Omental fat pad (tissue), 4 donors: Measurements from ENCODE around the gene DAZAP1. TPM values are rescaled to one million over a fixed set of nuclear protein-coding genes. Genes with fewer than 3 reads are reported as not detected.

Experiments used
- ATAC-seq: fragments of 150-250 bp; one replicate; pipeline ENCODE4 v1.9.1; 2016; ENCODE audit warnings: mild to moderate bottlenecking, moderate library complexity; ENCODE audit not compliant: low FRiP score
- DNase-seq: peaks from one replicate; pipeline ENCODE4 v3.0.0-alpha.2; 2019; ENCODE audit warnings: low spot score
- total RNA-seq, 4 donors: library from RNA; depleted of rRNA; stranded (reverse); fragments of >200 nt; gene quantifications; one replicate each; pipeline ENCODE4 v1.1.0, GENCODE V29; 2016
- TF ChIP-seq, protein P1 (sequence below), 3 donors: fragments of 450-650 bp; IDR thresholded peaks; one replicate each; pipeline ENCODE4 v1.5.1; 2016 to 2017; ENCODE audit warnings: antibody characterized with exemption in 3 of 3, mild to moderate bottlenecking in 3 of 3, moderate library complexity in 2 of 3

The DAZAP1 gene
- total RNA-seq, 4 donors from 2014 or later = 47.3 to 55.7 (median 51.1) TPM

DNA sequence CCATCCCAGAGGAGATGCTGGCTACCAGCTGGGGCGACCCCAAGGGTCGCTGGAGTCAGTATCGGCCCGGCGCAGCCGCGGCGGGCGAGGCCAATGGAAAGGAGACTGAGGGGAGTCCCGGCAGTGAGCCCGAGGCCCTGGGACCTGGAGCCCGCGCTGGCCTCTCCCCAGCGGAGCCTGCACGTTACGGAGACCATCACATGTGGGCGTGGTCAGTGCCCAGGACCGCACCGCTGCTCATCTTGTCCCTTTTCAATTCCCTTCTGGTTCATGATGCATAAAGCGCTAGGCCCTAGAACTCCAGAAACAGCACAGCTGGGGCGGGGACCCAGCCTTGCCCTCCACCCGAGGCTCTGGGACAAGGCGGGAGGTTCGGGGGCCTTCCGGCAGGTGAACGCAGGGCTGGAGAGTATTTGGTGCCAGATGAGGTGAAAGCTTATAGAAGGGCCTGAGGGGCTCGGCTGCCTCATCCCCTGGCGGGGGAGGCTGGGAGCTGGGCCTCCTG is 63.7 kb downstream of the DAZAP1 start:
- TF ChIP-seq, protein P1, sequence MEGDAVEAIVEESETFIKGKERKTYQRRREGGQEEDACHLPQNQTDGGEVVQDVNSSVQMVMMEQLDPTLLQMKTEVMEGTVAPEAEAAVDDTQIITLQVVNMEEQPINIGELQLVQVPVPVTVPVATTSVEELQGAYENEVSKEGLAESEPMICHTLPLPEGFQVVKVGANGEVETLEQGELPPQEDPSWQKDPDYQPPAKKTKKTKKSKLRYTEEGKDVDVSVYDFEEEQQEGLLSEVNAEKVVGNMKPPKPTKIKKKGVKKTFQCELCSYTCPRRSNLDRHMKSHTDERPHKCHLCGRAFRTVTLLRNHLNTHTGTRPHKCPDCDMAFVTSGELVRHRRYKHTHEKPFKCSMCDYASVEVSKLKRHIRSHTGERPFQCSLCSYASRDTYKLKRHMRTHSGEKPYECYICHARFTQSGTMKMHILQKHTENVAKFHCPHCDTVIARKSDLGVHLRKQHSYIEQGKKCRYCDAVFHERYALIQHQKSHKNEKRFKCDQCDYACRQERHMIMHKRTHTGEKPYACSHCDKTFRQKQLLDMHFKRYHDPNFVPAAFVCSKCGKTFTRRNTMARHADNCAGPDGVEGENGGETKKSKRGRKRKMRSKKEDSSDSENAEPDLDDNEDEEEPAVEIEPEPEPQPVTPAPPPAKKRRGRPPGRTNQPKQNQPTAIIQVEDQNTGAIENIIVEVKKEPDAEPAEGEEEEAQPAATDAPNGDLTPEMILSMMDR (IDR thresholded peaks at IDR 0.05) = no peak
- DNase-seq = no peak
- no peak for ATAC-seq

DNA sequence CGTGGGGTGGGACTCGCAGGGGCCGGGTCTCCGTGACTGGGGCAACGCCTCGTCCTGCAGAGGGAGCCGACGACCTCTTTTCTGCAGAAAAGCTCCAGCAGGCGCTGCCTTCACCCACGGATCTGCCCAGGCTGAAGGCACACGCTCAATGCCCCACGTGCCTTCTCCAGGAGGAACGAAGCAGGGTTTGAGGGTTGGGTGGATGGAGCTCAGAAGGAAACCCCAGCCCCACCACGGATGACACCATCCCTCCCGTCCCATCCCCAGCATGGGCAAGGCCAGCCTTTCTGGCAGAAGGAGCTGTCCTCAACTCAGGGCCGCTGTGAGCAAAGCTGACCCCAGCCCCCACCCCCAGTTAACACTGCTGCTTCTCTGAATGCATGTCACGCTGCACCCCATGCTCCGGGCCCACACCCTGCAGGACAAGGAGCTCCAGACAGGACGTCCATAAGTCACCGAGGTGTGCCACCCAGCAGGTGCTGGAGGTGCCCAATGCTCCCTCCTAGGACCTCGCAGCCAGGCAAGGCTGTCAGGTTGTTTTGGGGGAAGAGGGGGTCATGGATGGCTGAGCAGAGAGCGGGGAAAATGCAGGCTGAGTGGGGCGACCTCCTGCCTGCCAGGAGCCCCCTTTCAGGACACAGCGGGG is 64.3 kb downstream of the DAZAP1 start:
- DNase-seq = no peak
- TF ChIP-seq, protein P1 (IDR thresholded peaks at IDR 0.05) = no peak
- no peak for ATAC-seq

DNA sequence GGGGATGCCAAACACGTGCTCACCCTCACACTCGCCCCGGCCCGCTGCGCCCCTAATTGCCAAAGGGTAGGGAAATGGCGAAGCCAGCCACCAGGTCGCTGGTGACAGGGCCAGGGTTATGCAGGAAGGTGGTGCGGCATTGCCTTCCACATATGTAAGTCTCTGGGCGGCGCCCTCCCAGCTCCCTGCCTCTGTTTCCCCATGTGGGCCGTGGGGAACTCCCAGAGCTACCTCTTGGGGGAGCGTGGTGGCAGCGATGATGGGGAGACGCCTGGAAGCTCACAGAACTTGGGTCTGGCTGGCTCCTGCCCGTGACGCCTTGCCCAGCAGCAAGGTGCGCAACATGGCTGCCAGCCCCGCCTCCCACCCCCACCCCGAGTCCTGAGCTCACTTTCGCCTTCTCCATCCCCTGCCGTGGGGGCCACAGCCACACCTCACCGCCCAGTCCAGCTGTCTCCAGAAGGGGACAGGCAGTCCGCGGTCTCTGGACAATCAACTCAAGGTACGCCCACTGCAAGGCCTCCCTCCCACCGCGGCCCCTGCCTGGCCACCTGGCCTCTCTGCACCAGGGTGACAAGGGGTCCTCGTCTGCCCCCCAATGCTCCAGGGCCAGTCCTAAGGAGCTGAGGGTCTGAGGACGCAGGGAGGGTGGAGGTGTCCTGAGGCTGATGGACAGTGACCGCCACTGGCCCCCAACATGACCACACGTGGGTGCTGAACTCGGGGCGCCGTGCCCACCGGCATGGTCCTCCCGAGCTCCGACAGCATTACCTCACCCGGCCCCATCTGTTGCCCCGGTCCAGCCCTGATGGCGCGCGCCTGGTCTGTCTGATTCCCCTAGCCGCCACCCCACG is 65.1 kb downstream of the DAZAP1 start:
- ATAC-seq = no peak
- no peak for DNase-seq
- TF ChIP-seq, protein P1 (IDR thresholded peaks at IDR 0.05) = no peak

DNA sequence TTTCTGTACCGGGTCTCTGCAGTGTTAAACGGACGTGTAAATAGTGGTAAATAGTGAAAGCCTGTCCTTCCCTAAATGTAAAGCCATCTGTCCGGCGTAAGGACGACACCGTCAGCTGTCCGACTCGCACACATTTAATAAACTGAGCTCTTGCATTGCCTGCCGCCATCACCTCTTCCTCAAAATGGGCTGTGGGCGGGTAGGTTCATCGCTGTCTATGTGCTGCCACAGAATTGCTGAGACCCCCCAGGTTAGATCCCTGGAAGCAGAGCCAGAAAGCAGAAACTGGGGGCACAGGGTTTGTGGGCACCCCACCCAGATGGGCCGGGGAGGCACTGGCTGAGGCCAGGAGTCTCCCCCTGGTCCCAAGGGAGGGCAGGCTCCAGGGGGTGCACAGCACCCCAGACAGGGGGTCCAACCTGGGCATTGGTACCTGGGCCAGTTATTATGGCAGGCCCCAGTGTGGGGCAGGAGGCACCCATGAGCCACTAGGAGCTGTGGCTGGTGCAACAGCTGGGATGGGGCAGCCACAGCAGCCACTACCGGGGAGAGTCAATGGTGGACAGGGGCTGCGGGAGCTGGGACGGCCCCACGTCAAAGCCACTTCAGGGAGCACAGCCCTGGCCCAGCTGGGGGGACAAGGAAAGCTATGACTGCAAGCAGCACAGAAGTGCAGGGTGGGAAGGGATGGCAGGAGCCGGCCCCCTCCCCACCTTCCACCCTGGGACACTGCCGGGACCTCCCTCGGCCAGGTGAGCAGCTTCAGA is 65.9 kb downstream of the DAZAP1 start:
- TF ChIP-seq, protein P1 (IDR thresholded peaks at IDR 0.05) = no peak
- ATAC-seq = no peak
- DNase-seq = no peak

DNA sequence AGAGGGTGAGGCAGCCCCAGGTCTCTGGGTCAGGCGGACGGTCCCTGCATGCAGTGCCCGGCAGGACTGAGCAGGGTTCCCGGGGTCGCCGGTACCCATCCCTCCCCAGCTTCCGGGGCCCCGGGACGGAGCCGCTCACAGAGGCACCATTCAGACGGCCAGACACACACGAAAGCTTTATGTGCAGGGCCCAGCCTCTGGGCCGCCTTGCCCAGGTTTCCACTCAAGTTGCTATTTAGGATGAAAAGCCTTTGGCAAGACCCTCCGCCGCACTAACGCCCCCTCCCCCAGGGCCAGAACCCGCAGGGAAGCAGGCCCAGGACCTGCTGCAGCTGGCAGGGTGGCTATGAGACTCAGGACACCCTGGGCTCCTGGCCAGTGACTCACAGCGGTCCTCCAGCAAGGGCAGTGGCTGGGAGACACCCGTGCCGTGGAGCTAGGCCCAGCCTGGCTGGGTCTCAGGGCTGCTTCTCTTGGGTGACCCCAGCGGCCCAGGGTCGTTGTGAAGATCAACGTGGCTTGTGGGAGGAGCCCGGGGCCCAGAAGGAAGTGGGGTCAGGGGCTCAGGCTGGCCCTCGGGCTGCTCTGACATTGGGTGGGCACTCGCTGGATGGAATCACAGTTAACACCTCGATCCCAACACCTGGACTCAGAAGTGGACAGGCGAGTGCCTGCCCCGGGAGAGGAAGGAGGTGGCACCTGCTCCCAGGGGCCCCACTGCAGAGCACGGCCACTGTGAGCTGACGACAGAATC is 66.8 kb downstream of the DAZAP1 start:
- DNase-seq (no peak), ATAC-seq (no peak)
- TF ChIP-seq, protein P1 (IDR thresholded peaks at IDR 0.05) = no peak

DNA sequence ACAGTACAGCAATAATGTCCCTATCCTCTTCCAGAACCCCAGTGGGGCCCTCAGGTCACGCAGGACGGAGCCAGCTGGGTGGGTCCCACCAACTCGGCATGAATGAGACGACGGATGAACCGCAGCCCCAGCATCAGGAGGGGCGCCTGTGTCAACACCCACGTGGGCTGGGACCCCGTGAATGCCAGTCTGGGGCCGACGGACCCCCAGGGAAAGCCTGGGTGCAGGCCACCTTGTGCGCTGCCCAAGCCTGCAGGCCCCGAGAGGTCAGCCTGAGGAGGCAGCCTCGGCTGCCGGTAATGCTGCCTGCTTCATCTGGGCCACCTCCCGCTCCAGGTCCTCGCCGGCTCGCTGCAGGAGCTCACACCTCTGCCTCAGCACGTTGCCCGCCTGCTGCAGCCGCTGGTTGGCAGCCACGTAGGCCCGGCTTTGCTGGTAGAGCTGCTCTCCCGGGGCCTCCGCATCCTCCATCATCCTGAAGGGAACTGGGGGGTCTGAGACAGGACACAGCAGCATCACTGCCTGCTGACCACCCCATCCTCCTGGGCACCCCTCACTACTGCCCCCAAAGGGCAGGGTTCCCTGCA is 67.5 kb downstream of the DAZAP1 start:
- TF ChIP-seq, protein P1 (IDR thresholded peaks at IDR 0.05) = no peak
- ATAC-seq = no peak
- no peak for DNase-seq
